HCT116 (cell line): Measurements from ENCODE around the gene FAM90A1.
"Not testable (repeated sequence)": the region's sequence is repeated elsewhere in the genome, so short reads cannot be mapped to it uniquely, and the experiment has no call there.

ENCODE experiments used
- CBX3 ChIP-seq: IDR thresholded peaks from 2 replicates; pipeline ENCODE4 v1.6.1; 2012; ENCODE audit warnings: low read depth
- CEBPB ChIP-seq: IDR thresholded peaks from 2 replicates; pipeline ENCODE4 v1.6.1; 2012; ENCODE audit warnings: low read depth
- EZH2 ChIP-seq: fragments of 200-600 bp; sonication (generic); IDR thresholded peaks from 2 replicates; pipeline ENCODE4 v1.6.1; 2017; ENCODE audit warnings: antibody characterized with exemption, mixed run types
- FOSL1 ChIP-seq: IDR thresholded peaks from 2 replicates; pipeline ENCODE4 v1.6.1; 2012; ENCODE audit warnings: low read depth
- JUND ChIP-seq: IDR thresholded peaks from 2 replicates; pipeline ENCODE4 v1.6.1; 2012
- POLR2A ChIP-seq: IDR thresholded peaks from 2 replicates; pipeline ENCODE4 v1.7.0; 2011; ENCODE audit warnings: borderline replicate concordance; ENCODE audit not compliant: insufficient read depth, insufficient read length; ENCODE audit errors: extremely low read depth
- POLR2AphosphoS5 ChIP-seq: IDR thresholded peaks from 2 replicates; pipeline ENCODE4 v1.6.1; 2011; ENCODE audit warnings: mild to moderate bottlenecking, low read depth, low read length, moderate library complexity
- SIN3A ChIP-seq: IDR thresholded peaks from 2 replicates; pipeline ENCODE4 v1.6.1; 2012; ENCODE audit warnings: low read depth
- ZFX ChIP-seq: fragments of 450-650 bp; IDR thresholded peaks from 2 replicates; pipeline ENCODE4 v1.6.1; 2017
- TF ChIP-seq, protein P1 (sequence below), 3 experiments: fragments of 200-600 bp in 1 of 3; sonication (generic) in 1 of 3; IDR thresholded peaks in 2 of 3; conservative IDR thresholded peaks in 1 of 3; 2 replicates each; pipeline ENCODE4 v1.5.1; 2012 to 2017; ENCODE audit warnings: low read depth in 2 of 3, low read length in 2 of 3, antibody characterized with exemption in 1 of 3, borderline replicate concordance in 1 of 3, control low read depth in 1 of 3, mild to moderate bottlenecking in 1 of 3, mixed read lengths in 1 of 3, mixed run types in 1 of 3, moderate library complexity in 1 of 3; ENCODE audit not compliant: insufficient read depth in 1 of 3
- TF ChIP-seq, protein P2 (sequence below): IDR thresholded peaks from 2 replicates; pipeline ENCODE4 v1.6.1; 2011; ENCODE audit warnings: mild to moderate bottlenecking, low read length, moderate library complexity; ENCODE audit not compliant: insufficient replicate concordance; ENCODE audit errors: extremely low read depth

DNA sequence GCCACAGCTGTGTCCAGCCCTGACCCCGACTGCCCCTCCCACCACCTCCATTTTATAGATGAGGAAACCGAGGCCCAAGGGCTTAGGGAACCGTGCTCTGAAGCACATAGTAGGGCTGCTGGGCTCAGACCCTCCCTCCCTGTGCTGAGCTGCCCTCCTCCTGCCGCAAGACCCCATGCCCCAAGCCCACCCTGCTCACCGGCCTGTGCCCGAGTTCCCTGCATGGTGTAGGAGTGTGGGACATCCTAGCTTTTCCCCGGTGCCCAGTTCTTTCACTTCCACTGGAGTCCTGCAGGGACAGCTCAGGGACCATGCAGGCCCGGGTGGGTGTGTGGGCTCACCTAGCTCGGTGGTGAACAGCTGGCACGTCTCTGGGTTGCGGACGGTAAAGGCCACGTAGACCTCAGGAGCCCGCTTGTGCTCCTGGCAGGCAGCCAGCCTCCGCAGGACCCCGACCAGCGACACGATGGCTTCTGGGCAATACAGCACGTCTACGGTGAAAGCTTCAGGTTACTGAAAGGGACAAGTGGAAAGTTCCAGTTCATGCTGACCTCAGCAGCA lies 6.6 kb upstream of the FAM90A1 start:
- TF ChIP-seq, protein P1, sequence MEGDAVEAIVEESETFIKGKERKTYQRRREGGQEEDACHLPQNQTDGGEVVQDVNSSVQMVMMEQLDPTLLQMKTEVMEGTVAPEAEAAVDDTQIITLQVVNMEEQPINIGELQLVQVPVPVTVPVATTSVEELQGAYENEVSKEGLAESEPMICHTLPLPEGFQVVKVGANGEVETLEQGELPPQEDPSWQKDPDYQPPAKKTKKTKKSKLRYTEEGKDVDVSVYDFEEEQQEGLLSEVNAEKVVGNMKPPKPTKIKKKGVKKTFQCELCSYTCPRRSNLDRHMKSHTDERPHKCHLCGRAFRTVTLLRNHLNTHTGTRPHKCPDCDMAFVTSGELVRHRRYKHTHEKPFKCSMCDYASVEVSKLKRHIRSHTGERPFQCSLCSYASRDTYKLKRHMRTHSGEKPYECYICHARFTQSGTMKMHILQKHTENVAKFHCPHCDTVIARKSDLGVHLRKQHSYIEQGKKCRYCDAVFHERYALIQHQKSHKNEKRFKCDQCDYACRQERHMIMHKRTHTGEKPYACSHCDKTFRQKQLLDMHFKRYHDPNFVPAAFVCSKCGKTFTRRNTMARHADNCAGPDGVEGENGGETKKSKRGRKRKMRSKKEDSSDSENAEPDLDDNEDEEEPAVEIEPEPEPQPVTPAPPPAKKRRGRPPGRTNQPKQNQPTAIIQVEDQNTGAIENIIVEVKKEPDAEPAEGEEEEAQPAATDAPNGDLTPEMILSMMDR (IDR thresholded peaks at IDR 0.05 in 2 of 3, conservative IDR thresholded peaks at IDR 0.05 in 1 of 3; ENCODE audit: borderline replicate concordance in 1 of 3, insufficient read depth in 1 of 3, low read depth in 2 of 3, low read length in 2 of 3), result not testable (repeated sequence)
- not testable (repeated sequence) for TF ChIP-seq EZH2, FOSL1, POLR2AphosphoS5, JUND, CEBPB, SIN3A, POLR2A, ZFX, CBX3
- TF ChIP-seq, protein P2, sequence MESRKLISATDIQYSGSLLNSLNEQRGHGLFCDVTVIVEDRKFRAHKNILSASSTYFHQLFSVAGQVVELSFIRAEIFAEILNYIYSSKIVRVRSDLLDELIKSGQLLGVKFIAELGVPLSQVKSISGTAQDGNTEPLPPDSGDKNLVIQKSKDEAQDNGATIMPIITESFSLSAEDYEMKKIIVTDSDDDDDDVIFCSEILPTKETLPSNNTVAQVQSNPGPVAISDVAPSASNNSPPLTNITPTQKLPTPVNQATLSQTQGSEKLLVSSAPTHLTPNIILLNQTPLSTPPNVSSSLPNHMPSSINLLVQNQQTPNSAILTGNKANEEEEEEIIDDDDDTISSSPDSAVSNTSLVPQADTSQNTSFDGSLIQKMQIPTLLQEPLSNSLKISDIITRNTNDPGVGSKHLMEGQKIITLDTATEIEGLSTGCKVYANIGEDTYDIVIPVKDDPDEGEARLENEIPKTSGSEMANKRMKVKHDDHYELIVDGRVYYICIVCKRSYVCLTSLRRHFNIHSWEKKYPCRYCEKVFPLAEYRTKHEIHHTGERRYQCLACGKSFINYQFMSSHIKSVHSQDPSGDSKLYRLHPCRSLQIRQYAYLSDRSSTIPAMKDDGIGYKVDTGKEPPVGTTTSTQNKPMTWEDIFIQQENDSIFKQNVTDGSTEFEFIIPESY, result not testable (repeated sequence)
